Fibroblast of skin of back (primary cell): ENCODE results near the gene ISG20L2. TPM values are rescaled to one million over a fixed set of nuclear protein-coding genes. Genes with fewer than 3 reads are reported as not detected.
A peak's percentile ranks its signal among the peaks of the same experiment; 100 is the strongest.
"Not testable (repeated sequence)": the region's sequence is repeated elsewhere in the genome, so short reads cannot be mapped to it uniquely, and the experiment has no call there.

Experiments
- DNase-seq: peaks from one replicate; pipeline ENCODE4 v3.0.0-alpha.2; 2013
- polyA plus RNA-seq, 2 experiments: library from polyadenylated mRNA; unstranded; fragments of 120-200 nt; gene quantifications; one replicate each; pipeline ENCODE4 v1.2.1, GENCODE V29; 2013; ENCODE audit not compliant: insufficient read length in 2 of 2

The ISG20L2 gene
- polyA plus RNA-seq (2013, experiment 1 of 2; ENCODE audit: insufficient read length): 30.6 TPM
- 27.7 TPM for polyA plus RNA-seq (2013, experiment 2 of 2; ENCODE audit: insufficient read length)

- peak; percentile 97 for DNase-seq
Measured at GRCh38 chr1:156728599-156729462, at the start of gene ISG20L2. Gene ISG20L2 (minus strand): TSS chr1:156728766. CDS start chr1:156727652, 1,114 bp downstream.

DNA sequence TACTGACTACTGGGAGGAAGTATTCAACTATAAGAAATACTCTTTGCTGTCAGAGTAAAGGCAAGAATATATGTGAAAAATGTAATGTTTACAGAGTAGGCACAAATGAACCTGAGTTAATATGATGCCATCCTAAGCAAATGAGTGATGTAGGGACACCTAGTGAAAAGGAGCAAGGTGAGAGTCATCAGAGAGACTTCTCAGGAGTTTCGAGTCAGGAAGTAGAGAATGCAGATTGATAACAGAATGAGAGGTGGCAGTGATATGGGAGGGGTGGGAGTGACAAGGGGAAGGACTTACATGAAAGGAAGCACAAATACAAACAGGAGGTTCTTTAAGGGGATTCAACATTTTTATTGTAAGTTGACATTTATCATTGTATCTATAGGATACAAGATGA is 49.0 kb upstream of the ISG20L2 start:
- no peak for DNase-seq

DNA sequence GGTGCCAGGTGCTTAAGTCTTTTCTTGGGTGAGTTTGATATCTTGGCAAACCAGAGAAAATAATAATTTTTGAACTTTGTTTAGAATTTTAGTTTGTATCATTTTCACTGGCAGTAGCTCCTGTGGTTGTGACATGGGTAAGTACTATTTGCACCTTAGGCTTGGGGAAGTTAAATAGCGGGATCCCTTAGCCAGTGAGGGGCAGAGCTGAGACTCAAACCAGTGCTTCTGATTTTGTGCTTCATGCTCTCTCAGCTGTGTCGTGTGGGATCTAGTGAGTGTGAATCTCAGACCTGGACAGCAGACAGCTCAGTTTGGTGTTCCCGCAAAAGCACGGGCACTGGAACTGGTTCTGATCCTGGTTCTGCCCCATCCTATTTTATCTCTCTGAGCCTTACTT is 48.4 kb upstream of the ISG20L2 start:
- DNase-seq: no peak

DNA sequence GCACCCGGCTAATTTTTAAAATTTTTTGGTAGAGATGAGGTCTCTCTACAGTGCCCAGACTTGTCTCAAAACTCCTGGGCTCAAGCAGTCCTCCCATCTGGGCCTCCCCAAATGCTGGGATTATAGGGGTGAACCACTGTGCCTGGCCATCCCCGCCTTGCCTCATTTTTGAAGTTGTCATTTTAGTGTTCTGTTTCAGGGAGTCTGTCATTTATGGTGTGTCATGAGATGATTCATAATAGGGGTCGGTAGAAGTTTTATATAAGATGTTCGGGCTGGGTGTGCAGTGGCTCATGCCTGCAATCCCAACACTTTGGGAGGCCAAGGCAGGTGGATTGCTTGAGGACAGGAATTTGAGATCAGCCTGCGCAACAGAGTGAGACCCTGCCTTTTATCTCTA is 47.2 kb upstream of the ISG20L2 start:
- no peak for DNase-seq

- no peak for DNase-seq
Measured at GRCh38 chr1:156773607-156774006, 45.0 kb upstream of the ISG20L2 start.

GRCh38 chr1:156772728-156773497 is 44.3 kb upstream of the ISG20L2 start:
- no peak for DNase-seq

GRCh38 chr1:156772222-156772621 is 43.7 kb upstream of the ISG20L2 start:
- DNase-seq: no peak

- DNase-seq: no peak
Measured at GRCh38 chr1:156768610-156769295, 40.2 kb upstream of the ISG20L2 start.

DNA sequence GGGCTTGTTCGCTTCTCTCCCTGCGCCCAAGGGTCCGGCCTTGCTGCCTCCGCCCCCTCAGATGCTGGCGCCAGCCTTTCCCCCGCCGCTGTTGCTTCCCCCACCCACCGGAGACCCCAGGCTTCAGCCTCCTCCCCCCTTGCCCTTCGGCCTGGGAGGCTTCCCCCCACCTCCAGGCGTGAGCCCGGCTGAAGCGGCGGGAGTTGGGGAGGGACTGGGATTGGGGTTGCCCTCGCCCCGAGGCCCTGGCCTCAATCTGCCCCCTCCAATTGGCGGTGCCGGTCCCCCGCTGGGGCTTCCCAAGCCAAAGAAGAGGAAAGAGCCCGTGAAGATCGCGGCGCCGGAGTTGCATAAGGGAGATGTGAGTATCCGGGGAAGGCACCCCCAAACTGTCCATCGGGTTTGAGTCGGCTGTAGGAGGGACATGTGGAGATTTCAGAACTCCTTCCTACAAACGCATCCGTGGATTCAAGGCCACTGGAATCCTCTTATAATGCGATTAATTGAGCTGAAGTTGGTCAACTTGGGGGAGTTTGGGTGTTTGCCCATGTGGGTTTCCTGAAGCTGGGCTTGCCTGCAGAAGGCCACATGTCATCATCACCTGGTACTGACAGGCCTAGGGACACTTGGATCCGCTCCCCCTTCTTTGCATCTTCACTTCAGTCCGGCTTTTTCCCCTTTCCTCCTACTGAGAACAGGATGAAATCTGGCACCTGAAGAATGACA is 39.5 kb upstream of the ISG20L2 start:
- peak; percentile 11 for DNase-seq

DNA sequence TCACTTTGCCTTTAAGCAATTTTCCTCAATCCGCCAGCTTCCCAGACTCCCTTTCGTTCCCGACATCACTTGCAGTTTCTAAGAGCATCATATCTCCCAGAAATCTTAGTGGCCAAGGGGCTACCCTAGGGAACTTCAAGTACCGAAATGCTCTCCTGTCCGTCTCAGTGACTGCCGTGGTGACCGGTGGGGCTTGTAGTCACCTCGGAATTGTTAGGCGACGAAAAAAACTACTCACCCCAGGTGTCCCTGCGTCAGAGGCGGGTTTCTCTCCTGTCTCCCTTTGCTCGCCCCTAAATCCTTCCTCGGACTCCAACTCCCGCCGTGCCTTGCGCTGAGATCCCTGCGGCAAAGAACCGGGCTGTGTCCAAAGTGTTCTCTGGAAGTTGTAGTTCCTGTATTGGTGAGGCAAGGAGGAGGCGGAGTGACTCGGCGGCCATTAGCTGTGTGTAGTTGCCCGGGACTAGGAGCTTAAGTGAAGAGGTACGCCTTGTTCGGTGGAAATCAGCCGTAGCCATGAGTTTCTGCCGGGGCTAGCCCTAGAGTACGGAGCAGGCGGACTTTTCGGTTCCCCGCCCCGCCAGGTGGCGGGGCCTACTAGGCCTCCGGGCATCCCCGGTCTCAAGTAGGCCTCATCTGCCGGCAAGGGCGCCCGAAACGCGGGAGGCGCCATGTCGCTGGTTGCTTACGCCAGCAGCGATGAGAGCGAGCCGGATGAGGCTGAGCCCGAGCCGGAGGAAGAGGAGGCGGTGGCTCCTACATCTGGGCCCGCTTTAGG is 38.7 kb upstream of the ISG20L2 start, which contains the start of gene PRCC:
TSS of gene PRCC (plus strand) at position 435 of the 778 bp plus-strand sequence. CDS start at position 672, 237 bp downstream.
- peak; percentile 100 for DNase-seq

DNA sequence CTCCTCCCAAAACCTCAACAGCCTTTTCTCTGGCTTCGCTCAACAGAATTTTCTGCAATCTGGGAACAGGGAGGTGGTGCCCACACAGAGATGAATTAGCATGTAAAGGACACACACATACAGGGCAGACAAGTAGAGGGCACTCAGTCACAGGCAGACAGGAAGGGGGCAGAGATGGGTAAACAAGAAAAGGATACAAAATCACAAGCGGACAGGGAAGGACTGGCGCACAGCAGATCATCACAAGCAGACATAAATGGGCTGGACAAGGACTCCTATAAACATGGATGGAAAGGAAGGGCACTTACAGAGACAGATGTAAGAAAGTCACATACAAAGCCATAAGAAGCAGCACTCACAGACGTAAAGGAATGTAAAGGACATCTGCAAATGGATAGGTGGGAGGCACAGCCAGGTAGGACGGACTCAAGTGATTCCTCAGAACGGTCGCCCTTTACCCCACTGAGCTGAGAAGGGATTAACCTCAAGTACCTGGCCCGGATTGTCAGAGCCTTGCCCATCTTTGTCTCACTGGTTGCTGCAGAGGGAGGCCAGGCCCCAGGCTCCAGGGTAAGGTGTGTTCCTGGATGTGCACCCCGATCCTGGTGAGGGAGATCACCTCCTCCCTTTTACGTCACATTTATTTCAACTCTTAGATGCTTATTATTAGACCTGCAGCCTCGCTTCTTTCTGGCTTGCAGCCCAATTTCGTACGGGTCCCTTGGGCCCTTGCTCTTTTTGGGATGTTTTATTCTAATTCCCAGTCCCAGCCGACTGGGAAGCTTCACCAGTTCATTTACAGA is 37.9 kb upstream of the ISG20L2 start:
- DNase-seq: no peak

GRCh38 chr1:156765666-156766065 is 37.1 kb upstream of the ISG20L2 start:
- no peak for DNase-seq

GRCh38 chr1:156765136-156765535 is 36.6 kb upstream of the ISG20L2 start:
- DNase-seq: not testable (repeated sequence)

DNA sequence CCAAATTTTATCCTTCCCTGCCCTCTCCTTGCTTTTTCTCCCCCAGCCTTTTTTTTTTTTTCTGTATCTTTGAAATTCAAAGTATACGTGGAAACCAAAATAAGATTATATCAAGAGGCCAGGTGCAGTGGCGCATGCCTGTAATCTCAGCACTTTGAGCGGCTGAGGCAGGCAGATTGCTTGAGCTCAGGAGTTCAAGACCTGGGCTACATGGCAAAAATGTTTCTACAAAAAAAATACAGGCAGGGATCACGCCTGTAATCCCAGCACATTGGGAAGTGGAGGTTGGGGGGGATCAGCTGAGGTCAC is 32.2 kb upstream of the ISG20L2 start:
- no peak for DNase-seq

DNA sequence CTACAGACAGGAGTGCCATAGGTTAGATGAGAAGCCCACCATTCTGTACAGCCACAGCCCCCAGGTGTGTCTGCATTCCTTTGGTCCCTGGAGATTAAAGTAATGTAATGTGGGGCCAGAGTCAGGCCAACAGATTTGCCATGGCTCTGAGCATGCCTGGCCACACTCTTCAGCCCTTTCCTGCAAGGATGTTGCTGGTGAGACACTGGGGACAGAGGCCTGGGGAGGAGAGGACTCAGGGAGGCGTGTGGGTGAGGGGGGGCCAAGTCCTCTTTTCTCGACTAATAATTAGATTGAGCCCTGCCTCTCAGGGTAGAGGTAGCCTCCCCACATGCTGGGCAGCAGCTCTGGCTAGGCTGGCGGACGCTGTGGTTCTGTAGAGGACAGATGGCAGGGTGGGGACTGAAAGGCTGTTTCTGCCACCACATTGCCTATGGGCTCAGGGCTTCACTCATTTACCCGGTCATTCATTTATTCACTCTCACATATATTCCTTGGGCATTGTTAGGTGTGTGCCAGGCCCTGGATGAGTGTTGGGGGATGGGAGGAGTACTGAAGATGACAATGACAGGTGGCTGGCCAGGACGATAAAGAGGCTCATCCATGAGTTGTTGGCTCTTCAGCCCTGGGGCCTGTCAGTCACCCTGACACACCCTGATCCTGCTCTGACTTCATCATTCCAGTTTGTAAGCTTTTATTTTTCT is 31.7 kb upstream of the ISG20L2 start:
- DNase-seq: no peak

- not testable (repeated sequence) for DNase-seq
Measured at GRCh38 chr1:156757572-156758253, 29.1 kb upstream of the ISG20L2 start.

DNA sequence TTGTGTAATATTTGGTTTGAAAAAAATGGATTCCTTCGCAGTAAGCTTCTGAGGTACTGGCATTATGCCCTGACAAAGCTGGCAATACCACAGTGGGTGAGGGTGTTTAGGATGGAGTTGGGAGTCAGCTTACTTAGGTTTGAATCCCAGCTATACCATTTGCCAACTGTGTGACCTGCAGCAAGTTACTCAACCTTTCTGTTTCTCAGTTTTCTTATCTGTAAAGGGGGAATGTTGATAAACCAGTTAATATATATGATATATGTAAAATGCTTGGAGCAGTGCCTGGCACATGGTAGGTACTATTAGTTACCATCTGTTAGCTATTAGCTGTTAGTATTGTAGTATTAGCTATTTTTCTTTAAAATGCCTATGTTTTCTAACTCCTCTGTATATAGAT is 27.8 kb upstream of the ISG20L2 start:
- no peak for DNase-seq

GRCh38 chr1:156755527-156755950 is 27.0 kb upstream of the ISG20L2 start:
- no peak for DNase-seq

GRCh38 chr1:156754219-156754618 is 25.7 kb upstream of the ISG20L2 start:
- DNase-seq: no peak
